Duodenal mucosa (tissue), 2 donors: ENCODE results near the gene SUSD6.

Source experiments
- H3K27ac ChIP-seq: one replicate; pipeline ENCODE4 v1.7.0; 2013; ENCODE audit warnings: low read depth, low read length
- H3K27me3 ChIP-seq, 2 donors: one replicate each; pipeline ENCODE4 v1.7.0; 2013; ENCODE audit warnings: low read length in 2 of 2, control low read depth in 1 of 2; ENCODE audit not compliant: insufficient read depth in 2 of 2, control insufficient read depth in 1 of 2
- H3K36me3 ChIP-seq, 2 donors: one replicate each; pipeline ENCODE4 v1.7.0; 2013; ENCODE audit warnings: low read length in 2 of 2, control low read depth in 1 of 2; ENCODE audit not compliant: insufficient read depth in 2 of 2, control insufficient read depth in 1 of 2
- H3K4me1 ChIP-seq, 2 donors: one replicate each; pipeline ENCODE4 v1.7.0; 2013; ENCODE audit warnings: low read length in 2 of 2, control low read depth in 1 of 2; ENCODE audit not compliant: insufficient read depth in 2 of 2, control insufficient read depth in 1 of 2
- H3K4me3 ChIP-seq, 2 donors: one replicate each; pipeline ENCODE4 v1.7.0; 2013; ENCODE audit warnings: low read length in 2 of 2, low read depth in 1 of 2
- H3K9ac ChIP-seq, 2 donors: one replicate each; pipeline ENCODE4 v1.7.0; 2013; ENCODE audit warnings: low read length in 2 of 2, low read depth in 1 of 2
- H3K9me3 ChIP-seq, 2 donors: one replicate each; pipeline ENCODE4 v1.7.0; 2013; ENCODE audit warnings: low read length in 2 of 2, control low read depth in 1 of 2; ENCODE audit not compliant: control insufficient read depth in 1 of 2

The SUSD6 gene

DNA sequence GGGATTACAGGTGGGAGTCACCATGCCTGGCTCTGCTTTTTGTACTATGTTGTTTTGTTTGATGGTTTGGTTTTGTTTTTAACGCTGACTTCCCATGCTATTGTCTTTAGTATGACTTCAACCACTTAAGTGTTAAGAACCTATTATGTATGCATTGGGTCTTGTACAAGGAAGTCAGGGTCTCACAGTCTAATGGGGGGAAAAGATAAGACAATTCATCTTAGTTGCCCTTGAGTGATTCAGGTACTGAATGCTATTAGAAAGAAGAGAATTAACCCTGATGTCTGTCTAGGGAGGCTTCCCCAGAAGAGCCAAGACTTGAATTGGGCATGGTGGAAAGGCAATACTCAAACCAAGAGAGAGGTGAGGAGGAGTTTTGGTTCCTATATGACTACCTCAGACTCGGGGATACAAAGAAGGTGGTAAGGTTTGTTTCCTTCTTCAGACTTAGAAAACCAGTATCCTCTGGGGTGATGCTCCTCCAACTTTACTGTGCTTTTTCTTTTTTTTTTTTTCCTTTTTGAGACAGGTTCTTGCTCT is 64.6 kb downstream of the SUSD6 start:
- no peaks in the 10 kb centered on the region for H3K36me3 ChIP-seq
- H3K27me3 ChIP-seq = no peaks in the 10 kb centered on the region
- no peak overlapping the region for H3K9ac ChIP-seq
- H3K27ac ChIP-seq = no peak overlapping the region
- H3K9me3 ChIP-seq = no peaks in the 10 kb centered on the region
- H3K4me3 ChIP-seq = no peak overlapping the region
- H3K4me1 ChIP-seq = peaks cover 28 to 49% of the 10 kb centered on the region in 2 donors

DNA sequence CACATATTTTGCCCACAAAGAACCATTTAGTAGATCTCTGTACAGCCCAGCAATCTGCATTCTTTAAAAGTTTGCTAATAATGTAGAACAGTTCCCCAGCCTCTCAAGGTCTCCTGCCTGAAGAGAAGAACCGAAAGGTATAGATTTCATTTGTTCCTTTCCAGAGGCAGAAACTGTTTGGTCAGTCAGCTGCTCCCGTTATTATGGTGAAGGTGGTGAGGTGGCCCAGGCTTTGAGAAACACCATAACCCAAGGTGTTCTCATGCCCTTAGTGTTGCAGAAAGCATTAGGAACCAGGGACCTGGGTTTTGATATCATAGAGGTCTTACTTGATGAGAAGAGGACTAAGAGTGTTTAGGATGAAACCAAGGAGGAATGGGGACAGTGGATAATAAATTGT is 65.3 kb downstream of the SUSD6 start:
- Histone ChIP-seq H3K4me1 (peaks cover 28 to 43% of the 10 kb centered on the region in 2 donors), H3K27ac (no peak overlapping the region), H3K27me3 (no peaks in the 10 kb centered on the region), H3K4me3 (no peak overlapping the region), H3K9me3 (no peaks in the 10 kb centered on the region), H3K9ac (no peak overlapping the region), H3K36me3 (no peaks in the 10 kb centered on the region)

DNA sequence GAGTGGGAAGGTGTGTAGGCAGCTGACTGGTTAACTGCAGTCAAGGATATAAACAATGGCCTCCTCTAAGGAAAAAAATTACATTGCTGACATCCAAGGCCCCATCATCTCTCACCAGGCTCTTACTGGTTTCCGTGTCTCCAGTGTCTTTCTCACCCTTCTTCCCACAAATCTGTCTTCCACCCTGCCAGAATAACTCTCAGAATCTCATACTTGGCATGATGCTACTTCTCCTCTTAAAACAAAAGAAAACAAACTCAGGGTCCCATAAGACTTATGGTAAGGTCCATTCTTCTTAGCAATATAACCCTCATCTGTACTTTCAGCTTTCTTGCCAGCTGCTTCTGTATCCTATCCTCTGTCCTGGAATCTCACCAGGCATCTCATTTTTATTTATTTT is 68.9 kb downstream of the SUSD6 start:
- Histone ChIP-seq H3K4me1 (peaks cover 32 to 39% of the 10 kb centered on the region in 2 donors), H3K9me3 (no peaks in the 10 kb centered on the region), H3K36me3 (no peaks in the 10 kb centered on the region), H3K9ac (no peak overlapping the region), H3K27me3 (no peaks in the 10 kb centered on the region), H3K4me3 (no peak overlapping the region), H3K27ac (no peak overlapping the region)

DNA sequence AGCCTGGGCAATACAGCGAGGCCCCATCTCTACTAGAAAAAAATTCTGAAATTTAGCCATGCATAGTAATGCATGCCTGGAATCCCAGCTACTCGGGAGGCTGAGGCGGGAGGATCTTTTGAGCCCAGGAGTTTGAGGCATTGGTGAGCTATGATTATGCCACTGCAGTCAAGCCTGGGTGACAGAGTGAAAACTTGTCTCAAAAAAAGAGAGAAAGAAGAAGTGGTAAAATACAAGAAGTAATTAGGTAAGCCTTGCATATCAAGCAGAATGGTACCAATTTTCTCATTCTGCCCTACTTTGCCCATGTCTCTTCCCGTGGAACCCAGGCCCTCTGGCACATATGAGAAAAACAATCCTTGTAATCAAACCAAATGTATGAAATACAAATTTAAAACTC is 70.7 kb downstream of the SUSD6 start:
- Histone ChIP-seq H3K4me1 (peaks cover 38 to 44% of the 10 kb centered on the region in 2 donors), H3K9ac (no peak overlapping the region)

DNA sequence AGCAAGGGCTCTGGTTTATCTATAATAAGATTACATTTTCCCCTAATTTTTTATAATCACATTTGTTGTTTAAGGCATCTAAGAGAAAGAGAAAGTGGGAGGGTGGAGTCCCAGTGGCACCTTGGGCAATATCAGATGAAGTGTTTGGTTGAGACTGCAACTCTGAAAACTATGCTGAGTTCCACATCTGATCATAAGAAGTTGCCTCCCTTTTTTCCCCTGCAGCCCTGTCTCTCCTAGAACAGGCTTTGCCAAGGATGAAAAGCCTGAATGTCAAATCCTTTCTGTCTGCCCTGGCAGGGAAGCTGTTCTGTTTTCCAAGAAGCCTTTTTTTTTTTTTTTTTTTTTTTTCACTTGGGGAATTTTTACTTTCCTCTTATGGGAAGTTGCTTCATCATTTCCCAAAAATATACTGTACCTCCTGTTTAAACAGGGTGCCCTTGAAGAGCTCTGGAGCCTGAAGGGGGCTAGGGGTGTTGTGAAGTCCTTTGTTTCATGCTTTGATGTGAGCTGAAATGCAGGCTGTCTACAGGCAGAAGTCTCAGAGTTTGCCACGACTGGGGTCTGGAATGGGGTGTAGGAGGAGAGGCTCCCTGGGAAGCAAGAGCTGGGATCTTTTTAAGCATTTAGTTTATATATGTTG is 71.3 kb downstream of the SUSD6 start:
- H3K9ac ChIP-seq = no peak overlapping the region
- H3K4me1 ChIP-seq = peaks cover 38 to 44% of the 10 kb centered on the region in 2 donors
- no peaks in the 10 kb centered on the region for H3K36me3 ChIP-seq
- H3K27me3 ChIP-seq = no peaks in the 10 kb centered on the region
- H3K4me3 ChIP-seq = no peak overlapping the region
- H3K27ac ChIP-seq = no peak overlapping the region
- H3K9me3 ChIP-seq = no peaks in the 10 kb centered on the region

More for the DNA sequence above, 70.7 kb downstream of the SUSD6 start:
- no peak overlapping the region for H3K27ac ChIP-seq
- no peaks in the 10 kb centered on the region for H3K36me3 ChIP-seq
- H3K9me3 ChIP-seq = no peaks in the 10 kb centered on the region
- H3K4me3 ChIP-seq = no peak overlapping the region
- H3K27me3 ChIP-seq = no peaks in the 10 kb centered on the region

DNA sequence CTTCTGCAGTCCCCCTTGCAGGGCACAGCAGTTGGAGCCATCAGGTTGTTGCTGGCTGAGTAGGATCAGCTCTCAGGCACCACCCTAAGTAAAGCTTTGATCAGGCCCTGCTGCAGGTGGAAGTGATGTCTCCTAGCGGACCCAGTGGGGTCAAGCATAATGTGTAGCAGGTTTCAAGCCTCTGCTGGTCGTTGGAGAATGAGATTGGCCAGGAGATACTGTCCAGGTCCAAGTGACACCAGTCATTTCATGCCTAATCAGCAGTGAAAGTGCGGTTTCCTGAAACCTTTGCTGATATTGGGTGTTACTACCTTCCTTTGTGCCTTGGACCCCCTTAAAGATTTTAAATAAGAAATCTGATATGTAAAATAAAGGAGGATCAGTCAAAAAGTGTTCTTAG is 72.6 kb downstream of the SUSD6 start:
- no peak overlapping the region for H3K9ac ChIP-seq
- no peaks in the 10 kb centered on the region for H3K36me3 ChIP-seq
- peaks cover 38 to 49% of the 10 kb centered on the region in 2 donors for H3K4me1 ChIP-seq
- no peaks in the 10 kb centered on the region for H3K9me3 ChIP-seq
- no peak overlapping the region for H3K27ac ChIP-seq
- no peak overlapping the region for H3K4me3 ChIP-seq
- H3K27me3 ChIP-seq = no peaks in the 10 kb centered on the region

DNA sequence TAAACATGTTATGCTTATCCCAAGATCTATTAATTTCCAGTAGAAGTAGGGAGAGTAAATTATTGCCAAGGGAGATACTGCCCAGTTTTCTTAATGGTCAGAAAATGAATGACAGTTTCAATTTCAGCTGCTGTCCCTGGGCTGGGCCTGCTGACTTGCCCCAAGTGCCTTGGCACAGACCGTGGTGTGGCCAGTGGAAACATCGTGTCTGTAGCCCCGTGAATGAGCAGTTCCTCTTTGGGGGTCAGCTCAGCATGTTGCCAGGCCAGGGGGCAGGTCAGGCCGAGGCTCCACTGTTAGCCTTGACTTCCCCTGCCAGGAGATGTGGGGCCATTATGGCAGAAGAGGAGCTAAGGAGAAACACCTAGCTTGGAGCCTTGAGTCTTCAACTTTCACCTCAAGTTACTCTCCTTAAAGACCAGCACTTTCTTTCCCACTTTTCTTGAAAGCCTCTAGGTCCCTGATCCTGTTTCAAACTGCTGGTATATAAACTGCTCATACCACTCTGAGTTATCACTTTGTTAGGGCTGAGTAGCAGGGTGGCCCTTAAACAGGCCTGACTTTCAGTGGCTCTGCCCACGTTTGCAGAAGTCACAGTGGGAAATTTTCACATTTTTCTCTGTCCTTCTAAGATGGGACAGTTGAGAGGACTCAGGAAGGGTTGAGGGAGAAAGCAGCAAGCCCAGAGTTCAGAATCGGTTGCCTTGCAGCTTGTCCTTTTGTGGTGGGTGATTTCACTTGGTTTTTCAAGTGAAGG is 73.2 kb downstream of the SUSD6 start:
- H3K4me1 ChIP-seq = peaks cover 38 to 49% of the 10 kb centered on the region in 2 donors

DNA sequence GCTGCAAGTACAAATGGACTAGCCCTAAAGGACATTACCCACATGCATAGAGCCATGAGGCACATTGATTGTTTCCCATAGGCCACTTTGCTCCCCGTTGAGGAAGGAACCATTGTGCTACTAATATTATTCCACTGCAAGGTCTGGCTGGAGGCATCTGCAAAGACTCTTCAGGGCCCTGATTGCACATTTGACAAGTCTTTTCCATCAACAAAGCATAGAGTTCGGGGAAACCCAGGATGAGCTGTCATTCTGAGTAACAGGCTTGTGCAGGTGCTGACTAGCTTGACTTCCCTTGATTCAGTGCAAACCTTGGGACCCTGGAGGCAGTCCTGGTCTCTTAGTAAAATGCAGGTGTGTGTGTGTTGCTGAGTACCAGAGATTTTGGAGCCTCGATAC is 73.8 kb downstream of the SUSD6 start:
- H3K9ac ChIP-seq = peak overlapping the region in 1 of 2 donors; percentile 1
- no peak overlapping the region for H3K27ac ChIP-seq
- peaks cover 38 to 49% of the 10 kb centered on the region in 2 donors for H3K4me1 ChIP-seq

More for the DNA sequence above, 73.2 kb downstream of the SUSD6 start:
- Histone ChIP-seq H3K27ac (no peak overlapping the region), H3K27me3 (no peaks in the 10 kb centered on the region), H3K9me3 (no peaks in the 10 kb centered on the region), H3K36me3 (no peaks in the 10 kb centered on the region), H3K9ac (no peak overlapping the region), H3K4me3 (no peak overlapping the region)

DNA sequence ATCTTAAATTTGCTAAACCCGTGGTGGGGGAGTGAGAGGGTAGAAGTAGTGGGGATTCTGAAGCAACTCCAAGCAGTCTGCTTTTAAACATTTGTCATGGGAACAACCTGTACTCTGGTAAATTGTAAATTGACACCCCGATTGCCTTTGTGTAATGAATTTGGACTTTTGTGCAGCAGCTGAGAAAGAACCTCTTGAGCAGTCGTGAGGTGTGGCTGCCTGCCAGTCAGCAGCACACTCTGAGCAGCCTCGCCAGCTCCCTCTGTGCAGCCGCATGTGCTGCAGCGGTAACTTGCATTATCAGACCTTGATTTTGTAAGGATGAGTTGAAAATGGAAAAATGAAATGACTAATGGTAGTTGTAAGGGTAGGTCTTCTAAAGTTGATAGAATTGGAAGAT is 74.3 kb downstream of the SUSD6 start:
- Histone ChIP-seq H3K9me3 (no peaks in the 10 kb centered on the region), H3K36me3 (no peaks in the 10 kb centered on the region), H3K9ac (peak overlapping the region in 1 of 2 donors; percentile 1), H3K4me1 (peaks cover 38 to 49% of the 10 kb centered on the region in 2 donors), H3K27me3 (no peaks in the 10 kb centered on the region), H3K27ac (no peak overlapping the region), H3K4me3 (no peak overlapping the region)

More for the DNA sequence above, 73.8 kb downstream of the SUSD6 start:
- Histone ChIP-seq H3K27me3 (no peaks in the 10 kb centered on the region), H3K36me3 (no peaks in the 10 kb centered on the region), H3K4me3 (no peak overlapping the region), H3K9me3 (no peaks in the 10 kb centered on the region)

DNA sequence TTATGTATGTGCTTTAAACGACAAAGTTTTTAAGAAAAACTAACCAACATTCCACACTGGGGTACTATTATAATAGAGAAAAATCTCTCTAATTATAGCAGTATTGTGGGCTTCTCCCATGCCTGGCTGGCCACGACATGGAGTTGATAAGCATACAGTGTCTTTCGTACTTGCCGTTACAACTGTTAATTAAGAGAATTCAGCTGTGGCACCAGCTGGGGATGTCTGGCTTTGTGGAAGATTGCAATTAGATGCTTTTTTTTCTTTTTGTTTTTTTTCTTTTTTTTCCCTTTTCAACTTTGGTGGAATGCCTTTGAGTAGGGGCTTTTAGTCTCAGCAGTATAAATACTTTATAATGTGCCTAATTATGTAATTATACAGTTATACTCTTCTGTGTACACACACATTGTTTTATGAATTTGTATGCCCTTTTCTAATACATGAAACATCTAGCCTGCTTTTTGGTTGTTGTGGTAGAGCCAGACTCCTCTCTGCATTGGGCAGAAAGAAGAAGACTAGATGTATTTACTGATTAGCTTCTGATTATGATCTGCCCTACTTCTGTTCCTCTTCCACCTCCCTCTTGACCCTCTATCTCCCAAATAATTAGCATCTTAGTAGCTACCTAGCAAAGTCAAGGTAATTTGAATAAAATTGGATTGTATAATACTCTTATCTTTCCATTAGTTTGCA is 76.4 kb downstream of the SUSD6 start:
- Histone ChIP-seq H3K4me3 (no peak overlapping the region), H3K27ac (no peak overlapping the region), H3K9me3 (no peaks in the 10 kb centered on the region), H3K36me3 (no peaks in the 10 kb centered on the region), H3K9ac (no peak overlapping the region), H3K27me3 (no peaks in the 10 kb centered on the region), H3K4me1 (peaks cover 40 to 47% of the 10 kb centered on the region in 2 donors)
